Lung (tissue), 12 donors: ENCODE measurements around the gene SCNN1B. TPM values are rescaled to one million over a fixed set of nuclear protein-coding genes. Genes with fewer than 3 reads are reported as not detected.

Experiments used
- ATAC-seq: fragments of 200-7000 bp; cut with Tn5 transposase; one replicate; pipeline ENCODE4 v1.9.1; 2020; ENCODE audit warnings: moderate number of reproducible peaks; ENCODE audit not compliant: insufficient read depth, low FRiP score
- DNase-seq, 3 donors: peaks; one replicate each; pipeline ENCODE4 v3.0.0-alpha.2; 2013 to 2017
- H3K27ac ChIP-seq, 2 donors: one replicate each; pipeline ENCODE4 v1.5.1; 2013; ENCODE audit warnings: mild to moderate bottlenecking in 2 of 2, moderate library complexity in 2 of 2, control low read depth in 1 of 2, inconsistent platforms in 1 of 2, low read depth in 1 of 2, low read length in 1 of 2
- H3K27me3 ChIP-seq, 3 donors: one replicate each; pipeline ENCODE4 v1.5.1; 2013; ENCODE audit warnings: low read length in 2 of 3; ENCODE audit not compliant: control insufficient read depth in 3 of 3, insufficient read depth in 3 of 3
- H3K36me3 ChIP-seq, 4 donors: one replicate each; pipeline ENCODE4 v1.5.1; 2013; ENCODE audit warnings: low read length in 4 of 4, mild to moderate bottlenecking in 1 of 4, moderate library complexity in 1 of 4; ENCODE audit not compliant: control insufficient read depth in 4 of 4, insufficient read depth in 4 of 4
- H3K4me1 ChIP-seq, 5 donors: one replicate each; pipeline ENCODE4 v1.5.1; 2013; ENCODE audit warnings: low read length in 5 of 5, mild to moderate bottlenecking in 2 of 5, moderate library complexity in 1 of 5; ENCODE audit not compliant: control insufficient read depth in 5 of 5, insufficient read depth in 5 of 5
- H3K4me3 ChIP-seq: one replicate; pipeline ENCODE4 v1.5.1; 2013; ENCODE audit warnings: mild to moderate bottlenecking, control low read depth, moderate library complexity
- H3K9ac ChIP-seq, 2 donors: one replicate each; pipeline ENCODE4 v1.5.1; 2013; ENCODE audit warnings: low read length in 2 of 2, control low read depth in 1 of 2; ENCODE audit not compliant: insufficient read depth in 1 of 2
- H3K9me3 ChIP-seq, 4 donors: one replicate each; pipeline ENCODE4 v1.5.1; 2013; ENCODE audit warnings: low read length in 3 of 4, mild to moderate bottlenecking in 1 of 4, moderate library complexity in 1 of 4; ENCODE audit not compliant: control insufficient read depth in 4 of 4, insufficient read depth in 3 of 4
- WGBS, 2 donors: extraction: QIAGEN DNeasy Blood & Tissue Kit; methylation state at CpG; one replicate each; pipeline ENCODE4 v1.1.7; 2013; 5-methylcytosine and 5-hydroxymethylcytosine counted together
- polyA plus RNA-seq, 2 donors: library from polyadenylated mRNA; stranded (reverse); fragments of 200-250 nt; gene quantifications; one replicate each; pipeline ENCODE4 v1.2.1, GENCODE V29; 2013
- total RNA-seq, 2 donors: library from RNA; depleted of rRNA in 1 of 2; stranded (reverse); fragments of >200 nt in 1 of 2; gene quantifications; one replicate each; pipeline ENCODE4 v1.2.1, GENCODE V29; 2014 to 2021
- TF ChIP-seq, protein P1 (sequence below): IDR thresholded peaks from 2 replicates; pipeline ENCODE4 v1.5.1; 2012; ENCODE audit warnings: mild to moderate bottlenecking; ENCODE audit errors: control extremely low read depth, extremely low read depth
- donor health status: control.
- donor health status: control.
- donor health status: Bipolar disorder and iron deficiency.
- donor health status: healthy.
- donor health status: DM: yes; HTN: yes; CAD: no.

The SCNN1B gene
- total and polyA plus RNA-seq, 4 donors = 16.4 to 58.7 (median 41.3) TPM

DNA sequence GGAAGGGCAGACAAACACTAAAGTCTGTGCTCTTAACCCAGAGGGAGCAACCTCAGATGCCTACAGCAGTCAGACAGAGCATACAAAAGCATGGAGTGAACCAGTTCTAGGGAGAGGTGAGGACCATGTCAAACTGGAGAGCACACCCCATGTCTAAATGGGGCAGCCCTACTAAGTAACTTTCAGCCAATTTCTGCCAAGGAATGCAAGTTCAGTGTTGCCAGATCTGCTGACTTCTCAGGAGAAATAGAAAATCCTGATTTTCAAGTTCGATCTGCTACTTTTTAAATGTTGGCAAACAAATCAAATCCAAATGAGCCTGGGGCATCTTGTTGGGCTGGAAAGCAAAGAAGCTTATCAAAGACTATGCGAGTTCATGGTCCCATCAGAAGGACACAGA lies 17.5 kb upstream of the SCNN1B start:
- peak in 1 of 3 donors; percentile 11 for DNase-seq
- Histone ChIP-seq H3K4me1 (peaks cover 0 to 3% (median 0%) of the 10 kb centered on the region in 5 donors), H3K36me3 (no peaks in the 10 kb centered on the region), H3K4me3 (no peak overlapping the region), H3K9ac (no peak overlapping the region), H3K27me3 (no peaks in the 10 kb centered on the region), H3K27ac (no peak overlapping the region), H3K9me3 (peaks cover 0 to 3% (median 0%) of the 10 kb centered on the region in 4 donors)
- ATAC-seq = no peak
- WGBS, 2 donors = 72 to 84% methylated on average over 2 of the region's 2 CpGs
- TF ChIP-seq, protein P1, sequence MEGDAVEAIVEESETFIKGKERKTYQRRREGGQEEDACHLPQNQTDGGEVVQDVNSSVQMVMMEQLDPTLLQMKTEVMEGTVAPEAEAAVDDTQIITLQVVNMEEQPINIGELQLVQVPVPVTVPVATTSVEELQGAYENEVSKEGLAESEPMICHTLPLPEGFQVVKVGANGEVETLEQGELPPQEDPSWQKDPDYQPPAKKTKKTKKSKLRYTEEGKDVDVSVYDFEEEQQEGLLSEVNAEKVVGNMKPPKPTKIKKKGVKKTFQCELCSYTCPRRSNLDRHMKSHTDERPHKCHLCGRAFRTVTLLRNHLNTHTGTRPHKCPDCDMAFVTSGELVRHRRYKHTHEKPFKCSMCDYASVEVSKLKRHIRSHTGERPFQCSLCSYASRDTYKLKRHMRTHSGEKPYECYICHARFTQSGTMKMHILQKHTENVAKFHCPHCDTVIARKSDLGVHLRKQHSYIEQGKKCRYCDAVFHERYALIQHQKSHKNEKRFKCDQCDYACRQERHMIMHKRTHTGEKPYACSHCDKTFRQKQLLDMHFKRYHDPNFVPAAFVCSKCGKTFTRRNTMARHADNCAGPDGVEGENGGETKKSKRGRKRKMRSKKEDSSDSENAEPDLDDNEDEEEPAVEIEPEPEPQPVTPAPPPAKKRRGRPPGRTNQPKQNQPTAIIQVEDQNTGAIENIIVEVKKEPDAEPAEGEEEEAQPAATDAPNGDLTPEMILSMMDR = no peak

DNA sequence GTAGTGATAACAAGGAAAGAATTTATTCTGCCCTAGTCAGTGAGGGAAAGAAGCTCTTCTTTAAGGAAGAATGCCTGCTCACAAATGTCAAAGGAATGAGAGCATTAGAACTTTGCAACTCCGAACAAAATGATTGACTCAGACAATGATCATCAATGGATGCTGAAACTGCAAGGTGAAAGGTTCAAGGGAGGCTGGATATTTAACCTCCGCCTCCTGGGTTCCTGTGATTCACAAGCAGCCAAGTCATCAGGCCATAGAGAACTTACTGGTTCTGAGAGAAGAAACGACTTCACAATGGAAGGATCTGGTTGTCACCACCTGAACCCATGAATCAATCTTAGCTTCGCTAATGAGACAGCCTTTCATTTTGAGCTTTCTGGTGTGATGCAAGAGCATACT lies 16.0 kb upstream of the SCNN1B start:
- H3K9ac ChIP-seq = no peak overlapping the region
- TF ChIP-seq, protein P1 = no peak
- H3K36me3 ChIP-seq = no peaks in the 10 kb centered on the region
- DNase-seq (no peak), ATAC-seq (no peak)
- H3K4me3 ChIP-seq = no peak overlapping the region
- 78 to 80% methylated on average over 4 of the region's 4 CpGs for WGBS, 2 donors
- no peak overlapping the region for H3K27ac ChIP-seq
- H3K27me3 ChIP-seq = no peaks in the 10 kb centered on the region
- H3K4me1 ChIP-seq = peaks cover 0 to 3% (median 0%) of the 10 kb centered on the region in 5 donors
- H3K9me3 ChIP-seq = peaks cover 0 to 3% (median 0%) of the 10 kb centered on the region in 4 donors

DNA sequence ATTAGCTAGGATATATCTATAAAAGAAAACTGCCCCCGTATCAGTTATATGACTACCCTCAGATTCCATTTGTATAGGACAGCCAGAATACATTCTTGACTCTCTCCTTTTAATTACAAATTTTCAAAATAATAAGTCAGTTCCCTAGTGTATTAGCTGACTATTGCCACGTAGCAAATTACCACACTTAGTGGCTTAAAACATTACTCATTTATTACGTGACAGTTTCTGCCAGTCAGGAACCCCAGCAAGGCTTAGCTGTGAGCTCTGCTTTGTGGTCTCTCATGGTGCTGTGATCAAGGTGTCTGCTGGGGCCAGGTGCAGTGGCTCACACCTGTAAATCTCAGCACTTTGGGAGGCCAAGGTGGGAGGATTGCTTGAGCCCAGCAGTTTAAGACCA lies 13.9 kb upstream of the SCNN1B start:
- TF ChIP-seq, protein P1 = no peak
- no peak overlapping the region for H3K4me3 ChIP-seq
- no peak for DNase-seq
- WGBS, 2 donors = 80% methylated on average over 3 of the region's 3 CpGs
- H3K27me3 ChIP-seq = no peaks in the 10 kb centered on the region
- H3K27ac ChIP-seq = no peak overlapping the region
- no peak overlapping the region for H3K9ac ChIP-seq
- no peak for ATAC-seq
- H3K9me3 ChIP-seq = peaks cover 0 to 3% (median 0%) of the 10 kb centered on the region in 4 donors
- H3K4me1 ChIP-seq = peaks cover 0 to 3% (median 0%) of the 10 kb centered on the region in 5 donors
- H3K36me3 ChIP-seq = no peaks in the 10 kb centered on the region
